Activated effector memory CD4-positive, alpha-beta T cell treated with anti-CD3 and anti-CD28 coated beads, Interleukin-2, amount 50 U/mL, for 16 hours (primary cell): Measurements from ENCODE around the gene TFDP1.
A peak's percentile ranks its signal among the peaks of the same experiment; 100 is the strongest.

Experiments used
- DNase-seq: peaks from one replicate; pipeline ENCODE4 v3.0.0-alpha.2; 2020

TFDP1 gene

GRCh38 chr13:113599391-113599790 lies 14.8 kb downstream of the TFDP1 start:
- peak; percentile 56 for DNase-seq

- no peak for DNase-seq
Observed at GRCh38 chr13:113601166-113602070, 16.9 kb downstream of the TFDP1 start.

- no peak for DNase-seq
Observed at GRCh38 chr13:113602291-113602988, 17.9 kb downstream of the TFDP1 start.

- DNase-seq, result no peak
Observed at GRCh38 chr13:113603116-113603710, 18.7 kb downstream of the TFDP1 start.

- DNase-seq, result no peak
Observed at GRCh38 chr13:113604186-113604585, 19.6 kb downstream of the TFDP1 start.

- DNase-seq, result no peak
Observed at GRCh38 chr13:113605461-113605860, 20.9 kb downstream of the TFDP1 start.

- no peak for DNase-seq
Observed at GRCh38 chr13:113605866-113606438, 21.4 kb downstream of the TFDP1 start.

- DNase-seq, result no peak
Observed at GRCh38 chr13:113607056-113607888, 22.7 kb downstream of the TFDP1 start.

GRCh38 chr13:113607889-113608635 lies 23.5 kb downstream of the TFDP1 start:
- no peak for DNase-seq

GRCh38 chr13:113608967-113609533 lies 24.5 kb downstream of the TFDP1 start:
- no peak for DNase-seq

- no peak for DNase-seq
Observed at GRCh38 chr13:113609616-113610015, 25.1 kb downstream of the TFDP1 start.

- no peak for DNase-seq
Observed at GRCh38 chr13:113610266-113610665, 25.7 kb downstream of the TFDP1 start.

GRCh38 chr13:113611996-113612395 lies 27.4 kb downstream of the TFDP1 start:
- DNase-seq, result no peak

- DNase-seq, result no peak
Observed at GRCh38 chr13:113612607-113613006, 28.1 kb downstream of the TFDP1 start.

- DNase-seq, result no peak
Observed at GRCh38 chr13:113613789-113614379, 29.3 kb downstream of the TFDP1 start.

GRCh38 chr13:113616281-113616906 lies 31.8 kb downstream of the TFDP1 start:
- no peak for DNase-seq

GRCh38 chr13:113616991-113617749 lies 32.6 kb downstream of the TFDP1 start:
- no peak for DNase-seq

GRCh38 chr13:113617961-113618360 lies 33.4 kb downstream of the TFDP1 start:
- DNase-seq, result no peak

GRCh38 chr13:113618455-113618854 lies 33.9 kb downstream of the TFDP1 start:
- no peak for DNase-seq
